Stimulated activated CD8-positive, alpha-beta memory T cell treated with anti-CD3 and anti-CD28 coated beads, Interleukin-4, amount 100 ng/mL, for 24 hours (primary cell): Measurements from ENCODE around the gene HGS.
"Not testable (repeated sequence)": the region's sequence is repeated elsewhere in the genome, so short reads cannot be mapped to it uniquely, and the experiment has no call there.

Source experiments
- DNase-seq: peaks from one replicate; pipeline ENCODE4 v3.0.0-alpha.2; 2020; ENCODE audit warnings: low read depth

The HGS gene

GRCh38 chr17:81720267-81721071 is 36.7 kb downstream of the HGS start:
- no peak for DNase-seq

- no peak for DNase-seq
Measured at GRCh38 chr17:81722184-81723120, 38.6 kb downstream of the HGS start.

DNA sequence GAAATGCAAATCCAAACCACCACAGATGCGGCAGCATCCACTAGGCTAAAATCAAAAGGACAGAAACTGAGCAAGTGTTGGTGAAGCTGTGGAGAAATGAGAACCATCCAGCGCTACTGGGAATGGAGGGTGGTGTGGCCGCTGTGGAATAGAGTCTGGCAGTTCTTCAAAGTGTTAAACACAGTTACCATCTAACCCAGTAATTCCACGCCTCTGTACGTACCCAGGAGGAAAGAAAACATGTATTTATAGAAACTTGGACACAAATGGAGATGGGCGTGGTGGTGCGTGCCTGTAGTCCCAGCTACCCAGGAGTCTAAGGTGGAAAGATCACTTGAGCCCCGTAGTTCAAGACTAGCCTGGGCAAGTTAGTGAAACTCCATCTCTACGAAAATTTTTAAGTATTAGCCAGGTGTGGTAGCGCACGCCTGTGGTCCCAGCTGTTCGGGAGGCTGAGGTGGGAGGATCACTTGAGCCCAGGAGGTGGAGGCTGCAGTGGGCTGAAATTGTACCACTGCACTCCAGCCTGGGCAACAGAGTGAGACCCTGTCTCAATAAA is 39.9 kb downstream of the HGS start:
- DNase-seq: no peak

- no peak for DNase-seq
Measured at GRCh38 chr17:81725439-81725838, 41.6 kb downstream of the HGS start.

DNA sequence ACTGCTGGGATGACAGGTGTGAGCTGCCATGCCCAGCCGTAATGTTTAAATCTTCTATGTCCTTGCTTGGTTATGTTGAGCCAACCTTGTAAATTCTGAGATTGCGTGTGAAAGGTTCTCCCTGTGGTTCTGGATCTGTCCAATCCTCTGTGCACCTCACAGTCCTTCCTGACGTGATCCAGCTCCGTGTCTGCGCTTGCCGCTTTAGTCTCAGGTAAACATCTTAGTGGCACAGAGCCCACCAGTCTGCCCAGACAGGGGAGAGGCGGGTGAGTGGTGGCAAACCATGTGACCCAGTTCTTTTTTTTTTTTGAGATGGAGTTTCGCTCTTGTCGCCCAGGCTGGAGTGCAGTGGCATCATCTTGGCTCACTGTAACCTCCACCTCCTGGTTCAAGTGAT is 42.2 kb downstream of the HGS start:
- DNase-seq: no peak

DNA sequence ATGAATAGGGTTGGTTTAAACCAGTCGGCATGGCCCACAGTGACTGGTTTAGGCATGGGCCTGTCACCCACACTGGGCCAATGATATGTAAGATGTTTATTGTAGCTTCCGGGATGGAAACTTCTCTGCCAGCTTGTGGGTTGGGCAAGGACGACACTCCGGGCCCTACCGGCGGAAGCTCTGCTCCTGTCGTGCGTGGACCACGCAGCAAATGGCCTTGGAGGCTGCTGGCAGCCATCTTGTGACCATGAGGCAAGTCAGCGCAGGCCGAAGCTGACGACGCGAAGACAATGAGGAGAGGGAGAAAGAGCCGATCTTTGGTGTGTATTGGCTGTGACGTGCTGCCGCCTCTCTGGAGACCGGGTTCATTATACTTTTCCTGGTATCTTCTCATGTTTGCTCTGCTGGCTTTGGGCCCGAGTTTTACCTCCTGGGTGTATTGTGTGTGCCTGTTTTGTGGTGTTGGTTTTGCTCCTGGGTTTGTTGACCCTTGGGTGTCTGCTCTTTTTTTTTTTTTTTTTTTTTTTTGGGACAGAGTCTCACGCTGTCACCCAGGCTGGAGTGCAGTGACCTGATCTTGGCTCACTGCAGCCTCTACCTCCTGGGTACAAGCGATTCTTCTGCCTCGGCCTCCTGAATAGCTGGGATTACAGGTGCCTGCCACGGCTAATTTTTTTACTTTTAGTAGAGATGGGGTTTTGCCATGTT is 43.7 kb downstream of the HGS start:
- no peak for DNase-seq

DNA sequence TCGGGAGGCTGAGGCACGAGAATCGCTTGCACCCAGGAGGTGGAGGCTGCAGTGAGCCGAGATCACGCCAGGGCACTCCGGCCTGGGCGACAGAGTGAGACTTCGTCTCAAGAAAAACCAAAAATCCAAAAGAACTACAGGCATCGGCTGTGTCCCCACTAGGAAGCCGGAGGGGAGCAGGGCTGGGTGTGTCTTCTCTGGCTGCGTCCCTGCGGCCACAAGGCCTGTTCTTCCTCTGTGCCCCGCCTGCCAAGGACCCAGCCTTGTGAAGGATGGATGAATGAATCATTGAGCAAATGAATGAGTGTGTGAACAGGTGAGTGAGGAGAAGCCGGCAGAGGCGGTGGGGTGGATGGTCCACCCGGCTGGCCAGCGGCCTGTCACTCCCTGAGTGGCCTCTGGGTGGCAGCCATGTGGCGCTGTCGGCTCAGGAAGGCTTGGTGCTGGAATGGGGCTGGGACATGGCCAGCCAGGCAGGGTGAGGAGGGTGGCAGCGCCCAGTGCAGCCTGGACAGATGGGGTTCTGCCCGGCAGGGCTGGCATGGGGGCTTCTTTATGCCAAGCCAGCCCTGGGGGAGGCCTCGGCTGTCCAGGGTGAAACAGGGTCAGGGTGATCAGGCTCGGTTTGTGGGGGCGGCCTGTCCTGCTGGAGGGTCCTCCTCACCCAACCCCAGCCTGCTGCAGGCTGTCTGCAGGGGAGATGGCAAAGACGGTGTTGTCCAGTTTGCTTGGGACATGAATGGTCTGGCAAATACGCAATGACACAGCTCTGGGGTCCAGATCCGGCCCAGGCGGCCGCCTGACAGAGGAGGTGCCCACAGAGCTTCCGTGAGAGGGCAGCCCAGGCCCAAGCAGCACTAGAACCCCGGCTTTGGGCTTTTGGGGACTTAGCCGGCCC is 49.9 kb downstream of the HGS start:
- peak; percentile 56 for DNase-seq

DNA sequence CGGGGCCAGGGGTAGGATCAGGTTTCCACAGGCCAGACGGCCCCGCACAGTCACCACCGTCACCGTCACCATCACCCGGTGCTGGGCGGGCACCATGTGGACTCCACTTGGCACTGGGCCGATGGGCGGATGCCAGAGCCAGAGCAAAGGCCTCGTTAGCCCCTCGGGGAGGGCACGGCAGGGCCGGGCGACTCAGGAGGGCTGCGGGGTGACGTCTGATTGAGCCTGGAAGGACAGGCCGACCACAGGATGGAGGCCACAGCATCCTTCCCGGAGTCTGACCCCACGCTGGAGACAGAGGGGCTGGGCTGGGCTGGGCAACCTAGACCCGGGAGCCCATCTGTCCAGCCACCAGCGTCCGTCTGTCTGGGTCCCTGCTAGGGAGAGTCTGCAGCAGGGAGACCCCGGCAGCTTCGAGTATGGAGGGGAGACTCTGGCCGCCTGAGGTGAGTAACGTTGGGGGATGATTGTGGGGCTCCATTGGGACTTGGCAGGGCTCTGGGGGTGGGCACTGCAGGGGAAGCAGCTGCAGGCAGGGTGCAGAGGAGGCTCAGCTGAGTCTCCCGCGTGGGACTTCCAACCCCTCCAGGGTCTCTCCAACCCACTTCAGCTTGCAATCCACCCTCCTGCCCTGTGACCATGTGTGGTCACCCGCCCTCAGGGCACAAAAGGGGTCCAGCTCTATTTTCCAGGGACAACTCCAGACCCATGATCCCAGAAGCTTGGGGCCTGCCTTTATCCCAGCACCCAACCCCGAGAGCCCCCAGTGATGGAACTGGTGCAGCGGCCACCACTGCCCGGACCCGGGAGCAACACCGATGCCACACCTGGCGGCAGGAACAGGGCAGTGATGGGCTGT is 50.8 kb downstream of the HGS start:
- DNase-seq: no peak

DNA sequence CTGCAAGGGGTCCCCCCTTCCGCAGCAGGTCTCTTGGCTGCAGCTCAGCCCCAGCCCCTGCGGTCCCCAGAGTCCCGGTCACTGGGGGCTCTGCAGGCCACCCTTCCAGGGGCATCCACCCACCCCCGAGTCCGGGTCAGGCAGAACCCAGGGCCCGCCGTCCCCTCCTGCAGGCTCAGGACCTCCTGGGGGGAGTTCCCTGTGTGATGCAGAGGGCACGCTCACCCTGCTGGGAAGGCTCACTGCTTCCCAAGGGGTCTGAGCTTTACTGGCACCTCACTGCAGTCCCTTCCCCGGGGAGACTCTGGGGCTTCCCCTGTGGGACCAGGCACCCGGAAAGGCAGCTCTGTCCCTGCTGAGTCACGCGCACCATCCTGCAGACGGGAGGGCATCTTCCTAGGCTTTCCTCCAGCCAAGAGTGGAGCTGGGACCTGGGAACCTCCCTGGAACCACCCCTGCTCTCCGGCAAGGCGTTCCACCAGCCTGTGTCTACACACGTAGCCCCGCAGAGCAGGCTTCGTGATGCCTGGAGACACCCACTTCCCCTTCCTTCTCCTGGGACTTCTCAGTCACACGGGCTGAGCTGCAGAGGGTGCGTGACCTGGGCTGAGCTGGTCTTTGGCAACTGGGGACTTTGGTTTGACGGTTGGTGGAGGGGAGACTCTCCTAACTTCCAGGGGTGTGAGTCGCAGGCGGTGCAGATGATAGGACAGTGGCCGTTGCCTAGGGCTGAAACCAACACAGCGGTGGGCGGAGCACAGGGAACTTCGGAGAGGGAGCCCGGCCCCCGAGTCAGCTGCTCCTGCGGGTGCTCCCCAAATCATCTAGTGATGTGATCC is 51.7 kb downstream of the HGS start:
- DNase-seq: no peak

GRCh38 chr17:81737947-81738800 is 54.4 kb downstream of the HGS start:
- DNase-seq: no peak

DNA sequence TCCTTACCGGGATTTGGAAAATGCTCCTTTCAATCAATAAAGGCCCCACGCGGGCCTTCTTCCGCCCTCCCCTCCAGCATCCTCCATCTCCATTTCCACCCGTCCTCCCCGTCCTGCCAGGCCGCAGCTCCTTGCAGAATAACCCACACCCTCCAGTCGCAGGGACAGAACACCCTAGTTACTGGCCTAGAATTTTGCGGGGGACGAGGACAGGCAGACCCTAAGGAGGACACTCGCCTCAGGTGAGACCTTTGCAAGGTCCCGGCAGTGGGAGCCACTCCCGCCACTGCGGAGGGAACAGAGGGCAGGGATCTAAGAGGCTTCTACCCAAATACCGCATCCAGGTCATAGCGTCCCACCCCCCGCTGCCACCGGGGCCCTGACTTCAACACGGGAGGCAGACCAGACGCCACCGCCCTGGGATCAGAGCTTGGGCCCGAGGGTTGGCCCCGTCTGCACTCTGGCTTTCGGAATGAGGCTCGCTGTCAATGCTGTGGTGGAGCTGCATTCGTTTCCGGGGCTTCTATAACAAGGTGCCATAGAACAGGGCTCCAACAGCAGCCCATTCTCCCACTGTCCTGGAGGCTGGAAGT is 55.1 kb downstream of the HGS start:
- no peak for DNase-seq

DNA sequence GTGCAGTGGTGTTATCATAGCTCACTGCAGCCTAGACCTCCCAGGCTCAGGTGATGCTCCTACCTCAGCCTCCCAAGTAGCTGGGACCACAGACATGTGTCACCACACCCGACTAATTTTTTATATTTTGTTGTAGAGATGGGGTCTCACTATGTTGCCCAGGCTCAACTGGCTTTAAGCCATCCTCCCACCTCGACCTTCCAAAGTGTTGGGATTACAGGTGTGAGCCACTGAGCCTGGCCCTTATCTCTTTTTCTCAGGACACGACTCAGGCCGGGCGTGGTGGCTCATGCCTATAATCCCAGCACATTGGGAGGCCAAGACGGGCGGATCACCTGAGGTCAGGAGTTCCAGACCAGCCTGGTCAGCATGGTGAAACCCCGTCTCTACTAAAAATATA is 55.8 kb downstream of the HGS start:
- DNase-seq: not testable (repeated sequence)

DNA sequence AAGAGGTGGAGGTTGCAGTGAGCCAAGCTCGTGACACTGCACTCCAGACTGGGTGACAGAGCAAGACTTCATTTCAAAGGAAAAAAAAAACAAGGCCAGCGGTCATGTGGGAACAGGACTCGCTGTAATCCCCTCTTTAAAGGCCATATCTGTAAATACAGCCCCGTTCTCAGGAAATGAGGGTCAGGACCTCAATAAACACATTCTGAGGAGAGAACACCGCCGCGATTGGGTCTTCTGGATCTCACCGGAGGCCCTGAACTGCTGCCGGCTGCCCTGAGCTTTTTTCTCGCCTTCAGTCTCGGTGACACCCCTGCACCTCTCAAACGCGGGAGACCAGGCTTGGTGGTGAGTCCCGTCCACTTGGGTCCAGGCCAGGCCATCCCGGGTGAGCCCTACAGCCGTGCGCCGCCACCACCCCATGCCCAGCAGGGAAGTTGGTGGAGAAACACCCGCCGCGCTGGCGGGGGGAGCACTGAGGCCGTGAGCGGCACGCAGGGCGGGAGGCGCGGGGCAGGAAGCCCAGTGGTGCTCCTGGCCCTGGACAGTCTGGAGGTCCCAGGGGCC is 56.7 kb downstream of the HGS start:
- no peak for DNase-seq

DNA sequence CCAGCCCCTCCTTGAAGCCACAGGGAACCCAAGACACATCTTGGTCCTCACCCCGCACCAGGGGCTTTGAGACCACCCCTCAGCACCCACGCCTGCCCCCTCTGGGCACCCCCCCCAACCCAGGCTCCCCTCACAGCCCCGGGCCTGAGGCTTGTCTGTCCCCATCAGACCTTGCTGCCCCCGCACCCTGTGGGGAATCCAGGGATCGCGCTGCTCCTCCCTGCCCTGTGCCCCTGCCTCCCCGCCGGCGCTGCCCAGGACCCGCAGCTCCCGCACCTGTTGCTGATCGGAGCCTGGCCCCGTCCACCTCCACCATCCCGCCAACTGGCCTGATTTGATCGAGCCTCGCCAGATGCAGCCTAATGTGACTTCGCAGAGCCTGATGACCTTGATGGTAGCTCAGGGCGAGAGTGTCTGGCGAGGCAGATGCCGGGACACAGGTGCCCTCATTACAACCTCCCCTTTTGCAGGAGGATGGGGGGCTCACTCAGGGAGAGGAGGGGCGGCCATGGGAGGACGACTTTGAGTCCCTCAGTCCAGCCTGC is 57.3 kb downstream of the HGS start:
- DNase-seq: no peak

DNA sequence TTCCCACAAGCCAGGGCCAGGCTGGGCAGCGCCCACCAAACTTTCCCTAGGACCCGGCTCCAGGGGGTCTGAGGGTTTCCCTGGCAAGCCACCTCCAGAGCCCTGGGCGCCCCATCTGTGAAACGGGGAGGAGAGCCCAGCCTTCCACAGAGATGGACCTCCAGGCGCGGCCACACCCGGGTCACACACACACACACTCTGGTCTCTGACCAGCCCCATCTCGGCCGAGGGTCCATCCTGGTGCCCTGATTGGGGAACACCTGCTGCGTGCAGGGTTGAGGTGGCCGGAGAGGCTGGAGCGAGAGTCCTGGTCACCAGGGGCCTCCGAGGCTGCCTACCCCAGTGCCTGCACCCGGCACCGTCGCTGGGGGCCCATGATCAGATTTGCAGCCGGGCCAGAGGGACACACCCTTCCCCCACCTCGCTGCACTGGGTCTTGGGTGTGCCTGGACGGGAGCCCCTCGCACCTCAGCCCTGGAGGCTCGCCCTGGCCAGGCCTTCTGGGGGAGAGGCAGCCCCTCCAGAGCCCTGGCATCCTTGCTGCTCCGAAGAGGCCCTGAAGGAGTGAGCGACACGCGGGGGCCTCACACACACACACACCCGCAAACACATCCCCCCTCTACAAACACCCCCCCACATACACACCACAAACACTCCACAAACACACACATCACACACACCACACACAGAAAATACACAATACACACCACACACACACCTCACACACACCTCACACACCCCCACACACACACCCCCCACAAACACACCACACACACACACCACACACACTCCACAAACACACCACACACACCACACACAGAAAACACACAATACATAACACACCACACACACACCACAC is 58.0 kb downstream of the HGS start:
- DNase-seq: no peak
